HL-60 (cell line): ENCODE measurements around the gene ZDBF2.

Experiments used
- DNase-seq, 2 experiments: peaks; one replicate each; pipeline ENCODE4 v3.0.0-alpha.2; 2010 to 2020; ENCODE audit warnings: low read depth in 1 of 2, low spot score in 1 of 2
- H3K27ac ChIP-seq: fragments of 250-450 bp; sonication (Bioruptor Pico); replicated peaks from 2 replicates; pipeline ENCODE4 v1.5.1; 2020; ENCODE audit warnings: mild to moderate bottlenecking, moderate library complexity
- H3K27me3 ChIP-seq: fragments of 250-450 bp; sonication (Bioruptor Pico); 2 replicates; pipeline ENCODE4 v1.5.1; 2021; ENCODE audit warnings: mild to moderate bottlenecking, moderate library complexity; ENCODE audit not compliant: insufficient read depth, poor library complexity, severe bottlenecking
- H3K4me3 ChIP-seq: replicated peaks from 2 replicates; pipeline ENCODE4 v1.5.1; 2011; ENCODE audit warnings: mild to moderate bottlenecking, control low read depth, low read length; ENCODE audit not compliant: insufficient read depth
- GABPA ChIP-seq: IDR thresholded peaks from 2 replicates; pipeline ENCODE4 v1.6.1; 2012; ENCODE audit warnings: low read depth
- POLR2AphosphoS5 ChIP-seq: IDR thresholded peaks from 2 replicates; pipeline ENCODE4 v1.6.1; 2012; ENCODE audit warnings: low read depth
- REST ChIP-seq: IDR thresholded peaks from 2 replicates; pipeline ENCODE4 v1.6.1; 2012; ENCODE audit warnings: low read depth; ENCODE audit not compliant: insufficient replicate concordance
- SPI1 ChIP-seq: IDR thresholded peaks from 2 replicates; pipeline ENCODE4 v1.6.1; 2012; ENCODE audit warnings: low read depth, mild to moderate bottlenecking, borderline replicate concordance
- TF ChIP-seq, protein P1 (sequence below): IDR thresholded peaks from one replicate; pipeline ENCODE4 v1.5.1; 2011; ENCODE audit warnings: low read length, control low read depth, inconsistent platforms; ENCODE audit not compliant: insufficient read depth

ZDBF2 gene

GRCh38 chr2:206323486-206323885 is 49.0 kb downstream of the ZDBF2 start:
- Histone ChIP-seq H3K4me3 (no peak overlapping the region), H3K27me3 (no peaks in the 10 kb centered on the region), H3K27ac (no peak overlapping the region)
- TF ChIP-seq POLR2AphosphoS5 (no peak), GABPA (no peak), SPI1 (no peak), REST (no peak)
- TF ChIP-seq, protein P1, sequence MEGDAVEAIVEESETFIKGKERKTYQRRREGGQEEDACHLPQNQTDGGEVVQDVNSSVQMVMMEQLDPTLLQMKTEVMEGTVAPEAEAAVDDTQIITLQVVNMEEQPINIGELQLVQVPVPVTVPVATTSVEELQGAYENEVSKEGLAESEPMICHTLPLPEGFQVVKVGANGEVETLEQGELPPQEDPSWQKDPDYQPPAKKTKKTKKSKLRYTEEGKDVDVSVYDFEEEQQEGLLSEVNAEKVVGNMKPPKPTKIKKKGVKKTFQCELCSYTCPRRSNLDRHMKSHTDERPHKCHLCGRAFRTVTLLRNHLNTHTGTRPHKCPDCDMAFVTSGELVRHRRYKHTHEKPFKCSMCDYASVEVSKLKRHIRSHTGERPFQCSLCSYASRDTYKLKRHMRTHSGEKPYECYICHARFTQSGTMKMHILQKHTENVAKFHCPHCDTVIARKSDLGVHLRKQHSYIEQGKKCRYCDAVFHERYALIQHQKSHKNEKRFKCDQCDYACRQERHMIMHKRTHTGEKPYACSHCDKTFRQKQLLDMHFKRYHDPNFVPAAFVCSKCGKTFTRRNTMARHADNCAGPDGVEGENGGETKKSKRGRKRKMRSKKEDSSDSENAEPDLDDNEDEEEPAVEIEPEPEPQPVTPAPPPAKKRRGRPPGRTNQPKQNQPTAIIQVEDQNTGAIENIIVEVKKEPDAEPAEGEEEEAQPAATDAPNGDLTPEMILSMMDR: no peak
- no peak for DNase-seq

- no peak overlapping the region for H3K27ac ChIP-seq
- H3K27me3 ChIP-seq: no peaks in the 10 kb centered on the region
- DNase-seq: no peak
- no peak overlapping the region for H3K4me3 ChIP-seq
- TF ChIP-seq REST (no peak), GABPA (no peak), SPI1 (no peak), POLR2AphosphoS5 (no peak)
- TF ChIP-seq, protein P1: no peak
Observed at GRCh38 chr2:206324869-206325268, 50.4 kb downstream of the ZDBF2 start.

- Histone ChIP-seq H3K4me3 (no peak overlapping the region), H3K27ac (no peak overlapping the region), H3K27me3 (no peaks in the 10 kb centered on the region)
- no peak for TF ChIP-seq GABPA
- no peak for TF ChIP-seq SPI1
- no peak for TF ChIP-seq POLR2AphosphoS5
- no peak for TF ChIP-seq REST
- TF ChIP-seq, protein P1: no peak
- no peak for DNase-seq
Observed at GRCh38 chr2:206328974-206329373, 54.5 kb downstream of the ZDBF2 start.
